Sigmoid colon (tissue), 7 donors: Measurements from ENCODE around the gene TMTC1. TPM values are rescaled to one million over a fixed set of nuclear protein-coding genes. Genes with fewer than 3 reads are reported as not detected.
"Not testable (repeated sequence)": the region's sequence is repeated elsewhere in the genome, so short reads cannot be mapped to it uniquely, and the experiment has no call there.

ENCODE experiments used
- DNase-seq: peaks from one replicate; pipeline ENCODE4 v3.0.0-alpha.2; 2019
- H3K27ac ChIP-seq, 4 donors: fragments of 200-600 bp; sonication (generic); one replicate each; pipeline ENCODE4 v1.5.1; 2016 to 2019; ENCODE audit warnings: mild to moderate bottlenecking in 1 of 4
- H3K27me3 ChIP-seq, 3 donors: fragments of 200-600 bp; sonication (generic); one replicate each; pipeline ENCODE4 v1.5.1; 2019; ENCODE audit warnings: mild to moderate bottlenecking in 1 of 3
- H3K36me3 ChIP-seq, 4 donors: fragments of 200-600 bp; sonication (generic); one replicate each; pipeline ENCODE4 v1.5.1; 2016 to 2019
- H3K4me1 ChIP-seq, 4 donors: fragments of 200-600 bp; sonication (generic); one replicate each; pipeline ENCODE4 v1.5.1; 2017 to 2019
- H3K4me3 ChIP-seq, 4 donors: fragments of 200-600 bp; sonication (generic); one replicate each; pipeline ENCODE4 v1.5.1; 2017 to 2019; ENCODE audit warnings: mild to moderate bottlenecking in 2 of 4, moderate library complexity in 1 of 4
- H3K9me3 ChIP-seq, 4 donors: fragments of 200-600 bp in 3 of 4; sonication (generic) in 3 of 4; one replicate each; pipeline versions ENCODE4 v1.5.1 to v1.6.1; 2013 to 2019
- CTCF ChIP-seq, 4 experiments: fragments of 450-650 bp in 3 of 4; fragments of 200-600 bp in 1 of 4; IDR thresholded peaks; one replicate each; pipeline ENCODE4 v1.5.1; 2016 to 2019; ENCODE audit warnings: antibody characterized with exemption in 4 of 4, mild to moderate bottlenecking in 3 of 4, moderate library complexity in 2 of 4
- EP300 ChIP-seq, 4 donors: sonication (generic); formaldehyde crosslinking; IDR thresholded peaks; one replicate each; pipeline ENCODE4 v1.6.1; 2017; ENCODE audit warnings: antibody characterized with exemption in 4 of 4
- POLR2A ChIP-seq, 2 donors: fragments of 450-650 bp; IDR thresholded peaks; one replicate each; pipeline ENCODE4 v1.6.1; 2016; ENCODE audit warnings: antibody characterized with exemption in 2 of 2, mild to moderate bottlenecking in 2 of 2, moderate library complexity in 2 of 2
- POLR2AphosphoS5 ChIP-seq, 4 donors: sonication (generic); formaldehyde crosslinking; IDR thresholded peaks; one replicate each; pipeline ENCODE4 v1.6.1; 2017; ENCODE audit warnings: antibody characterized with exemption in 4 of 4
- WGBS, 2 donors: extraction: QIAGEN DNeasy Blood & Tissue Kit; methylation state at CpG; one replicate each; pipeline ENCODE4 v1.1.7; 2013; 5-methylcytosine and 5-hydroxymethylcytosine counted together
- intact Hi-C: fragments of 100-400 bp; cut with DNase I; formaldehyde crosslinking; loops from one replicate; pipeline ENCODE4 v1.15.1; 2023
- polyA plus RNA-seq, 3 donors: library from polyadenylated mRNA; stranded (reverse); fragments of 200-250 nt; gene quantifications; one replicate each; pipeline ENCODE4 v1.2.3, GENCODE V29; 2013
- total RNA-seq, 4 donors: library from RNA; depleted of rRNA; stranded (reverse); fragments of >200 nt; gene quantifications; one replicate each; pipeline ENCODE4 v1.1.0, GENCODE V29; 2016
- donor health status: healthy with polysubstance abuse.
- donor health status: Bipolar disorder and iron deficiency.
- donor health status: healthy.

The TMTC1 gene
- total and polyA plus RNA-seq, 7 donors: 0.46 to 77.5 (median 61.5) TPM

GRCh38 chr12:29816874-29817725, 33.4 kb upstream of the TMTC1 start:
- H3K9me3 ChIP-seq: peaks cover 0 to 3% (median 0%) of the 10 kb centered on the region in 4 donors
- H3K4me1 ChIP-seq: no peaks in the 10 kb centered on the region
- no peaks in the 10 kb centered on the region for H3K36me3 ChIP-seq
- TF ChIP-seq POLR2A (IDR thresholded peaks at IDR 0.05): no peak
- TF ChIP-seq POLR2AphosphoS5 (IDR thresholded peaks at IDR 0.05): no peak
- no peak for TF ChIP-seq EP300 (IDR thresholded peaks at IDR 0.05)
- no peak for TF ChIP-seq CTCF (IDR thresholded peaks at IDR 0.05)
- no peaks in the 10 kb centered on the region for H3K27me3 ChIP-seq
- no peak overlapping the region for H3K27ac ChIP-seq
- H3K4me3 ChIP-seq: no peak overlapping the region
- 68 to 83% methylated on average over 2 of the region's 2 CpGs for WGBS, 2 donors
- intact Hi-C loops: no loop called here
- DNase-seq: no peak

DNA sequence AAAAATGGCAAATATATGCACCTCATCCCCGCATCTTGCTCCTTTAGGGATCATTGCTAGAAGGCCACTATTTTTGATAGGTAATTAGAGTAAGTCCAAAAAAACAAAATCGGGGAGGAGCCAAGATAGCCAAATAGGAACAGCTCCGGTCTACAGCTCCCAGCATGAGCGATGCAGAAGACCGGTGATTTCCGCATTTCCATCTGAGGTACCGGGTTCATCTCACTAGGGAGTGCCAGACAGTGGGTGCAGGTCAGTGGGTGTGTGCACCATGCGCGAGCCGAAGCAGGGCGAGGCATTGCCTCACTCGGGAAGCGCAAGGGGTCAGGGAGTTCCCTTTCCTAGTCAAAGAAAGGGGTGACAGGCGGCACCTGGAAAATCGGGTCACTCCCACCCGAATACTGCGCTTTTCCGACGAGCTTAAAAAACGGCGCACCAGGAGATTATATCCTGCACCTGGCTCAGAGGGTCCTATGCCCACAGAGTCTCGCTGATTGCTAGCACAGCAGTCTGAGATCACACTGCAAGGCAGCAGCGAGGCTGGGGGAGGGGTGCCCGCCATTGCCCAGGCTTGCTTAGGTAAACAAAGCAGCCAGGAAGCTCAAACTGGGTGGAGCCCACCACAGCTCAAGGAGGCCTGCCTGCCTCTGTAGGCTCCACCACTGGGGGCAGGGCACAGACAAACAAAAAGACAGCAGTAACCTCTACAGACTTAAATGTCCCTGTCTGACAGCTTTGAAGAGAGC, 26.0 kb upstream of the TMTC1 start:
- H3K36me3 ChIP-seq, DNase-seq, H3K27ac ChIP-seq, intact Hi-C loops, H3K4me3 ChIP-seq, H3K4me1 ChIP-seq, H3K27me3 ChIP-seq, H3K9me3 ChIP-seq: not testable (repeated sequence)
- WGBS, 2 donors: 90 to 92% methylated on average over 18 to 19 of the region's 24 CpGs

DNA sequence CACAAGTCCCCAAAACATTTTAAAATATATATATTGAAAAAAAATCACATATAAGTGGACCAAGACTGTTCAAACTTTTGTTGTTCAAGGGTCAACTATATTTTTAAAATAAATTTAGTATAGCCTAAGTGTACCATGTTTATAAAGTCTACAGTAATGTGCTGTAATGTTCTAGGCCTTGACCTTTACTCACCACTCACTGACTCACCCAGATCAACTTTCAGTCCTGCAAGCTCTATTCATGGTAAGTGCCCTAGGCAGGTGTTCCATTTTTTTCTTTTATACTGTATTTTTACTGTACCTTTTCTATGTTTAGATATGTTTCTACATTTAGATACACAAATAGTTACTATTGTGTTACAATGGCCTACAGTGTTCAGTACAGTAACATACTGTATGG, 23.4 kb upstream of the TMTC1 start:
- H3K4me1 ChIP-seq: no peaks in the 10 kb centered on the region
- no peaks in the 10 kb centered on the region for H3K27me3 ChIP-seq
- no peak overlapping the region for H3K4me3 ChIP-seq
- no peak for TF ChIP-seq CTCF (IDR thresholded peaks at IDR 0.05)
- TF ChIP-seq EP300 (IDR thresholded peaks at IDR 0.05): no peak
- TF ChIP-seq POLR2AphosphoS5 (IDR thresholded peaks at IDR 0.05): no peak
- no peak for TF ChIP-seq POLR2A (IDR thresholded peaks at IDR 0.05)
- H3K36me3 ChIP-seq: no peaks in the 10 kb centered on the region
- no peaks in the 10 kb centered on the region for H3K9me3 ChIP-seq
- intact Hi-C loops: no loop called here
- no peak overlapping the region for H3K27ac ChIP-seq
- DNase-seq: no peak

- no peaks in the 10 kb centered on the region for H3K27me3 ChIP-seq
- TF ChIP-seq POLR2AphosphoS5 (IDR thresholded peaks at IDR 0.05) (no peak), POLR2A (IDR thresholded peaks at IDR 0.05) (no peak), CTCF (IDR thresholded peaks at IDR 0.05) (no peak), EP300 (IDR thresholded peaks at IDR 0.05) (no peak)
- intact Hi-C loops: no loop called here
- H3K36me3 ChIP-seq: no peaks in the 10 kb centered on the region
- DNase-seq: no peak
- no peak overlapping the region for H3K27ac ChIP-seq
- no peak overlapping the region for H3K4me3 ChIP-seq
- peaks cover 0 to 4% (median 0%) of the 10 kb centered on the region in 4 donors for H3K4me1 ChIP-seq
- H3K9me3 ChIP-seq: no peaks in the 10 kb centered on the region
Observed at GRCh38 chr12:29804019-29804418, 20.3 kb upstream of the TMTC1 start.

- no peaks in the 10 kb centered on the region for H3K27me3 ChIP-seq
- no peak overlapping the region for H3K4me3 ChIP-seq
- no peaks in the 10 kb centered on the region for H3K36me3 ChIP-seq
- no peak for TF ChIP-seq POLR2A (IDR thresholded peaks at IDR 0.05)
- TF ChIP-seq CTCF (IDR thresholded peaks at IDR 0.05): no peak
- no peak for TF ChIP-seq EP300 (IDR thresholded peaks at IDR 0.05)
- no peak for TF ChIP-seq POLR2AphosphoS5 (IDR thresholded peaks at IDR 0.05)
- no peaks in the 10 kb centered on the region for H3K9me3 ChIP-seq
- intact Hi-C loops: no loop called here
- H3K27ac ChIP-seq: no peak overlapping the region
- H3K4me1 ChIP-seq: peaks cover 0 to 33% (median 22%) of the 10 kb centered on the region in 4 donors
- no peak for DNase-seq
Observed at GRCh38 chr12:29799591-29799990, 15.8 kb upstream of the TMTC1 start.
